GM19397 (cell line): ENCODE data around the gene PRICKLE2.
"Not testable (repeated sequence)": the region's sequence is repeated elsewhere in the genome, so short reads cannot be mapped to it uniquely, and the experiment has no call there.

Experiments
- ATAC-seq: cut with Tn5 transposase; IDR thresholded peaks from one replicate; pipeline ENCODE4 v1.9.1; 2021; ENCODE audit warnings: mild to moderate bottlenecking, moderate library complexity; ENCODE audit not compliant: unreplicated experiment

The PRICKLE2 gene

DNA sequence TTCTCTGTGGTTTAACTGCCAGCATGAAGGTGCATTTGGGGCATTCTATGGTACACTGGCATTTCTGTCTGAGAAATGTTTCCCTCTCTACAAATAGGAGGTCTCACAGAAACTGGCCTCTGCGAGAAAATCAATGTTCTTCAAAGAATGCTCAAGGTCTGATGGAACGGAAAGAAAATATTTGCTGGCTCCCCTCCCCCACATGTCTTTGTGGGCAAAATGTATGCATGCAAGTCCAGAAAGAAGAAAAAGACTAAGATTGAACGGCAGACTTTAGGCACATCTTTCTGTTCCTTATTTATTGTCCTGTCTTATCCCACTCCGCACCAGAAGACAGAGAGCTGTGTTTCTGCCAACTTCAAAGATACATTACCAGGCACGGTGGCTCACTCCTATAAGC, 118.1 kb downstream of the PRICKLE2 start:
- ATAC-seq = no peak

DNA sequence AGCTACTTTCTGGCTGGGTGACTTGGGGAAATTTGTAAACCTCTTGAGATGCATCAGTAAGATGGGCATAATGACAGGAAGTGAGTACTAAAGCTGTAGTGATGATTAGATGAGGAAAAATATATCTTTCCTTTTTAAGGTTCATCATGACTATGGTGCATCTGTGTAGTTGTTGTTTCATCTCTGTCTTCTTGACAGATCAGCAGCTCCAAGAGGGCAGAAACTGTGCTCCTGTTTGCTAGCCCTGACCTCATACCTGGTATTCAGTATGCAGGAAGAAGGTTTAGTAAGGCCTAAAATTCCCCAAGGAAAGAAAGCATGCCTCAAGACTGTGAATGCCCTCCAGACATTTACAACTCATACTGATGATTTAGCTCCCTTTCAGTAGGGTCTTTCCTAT, 119.5 kb downstream of the PRICKLE2 start:
- ATAC-seq = no peak

DNA sequence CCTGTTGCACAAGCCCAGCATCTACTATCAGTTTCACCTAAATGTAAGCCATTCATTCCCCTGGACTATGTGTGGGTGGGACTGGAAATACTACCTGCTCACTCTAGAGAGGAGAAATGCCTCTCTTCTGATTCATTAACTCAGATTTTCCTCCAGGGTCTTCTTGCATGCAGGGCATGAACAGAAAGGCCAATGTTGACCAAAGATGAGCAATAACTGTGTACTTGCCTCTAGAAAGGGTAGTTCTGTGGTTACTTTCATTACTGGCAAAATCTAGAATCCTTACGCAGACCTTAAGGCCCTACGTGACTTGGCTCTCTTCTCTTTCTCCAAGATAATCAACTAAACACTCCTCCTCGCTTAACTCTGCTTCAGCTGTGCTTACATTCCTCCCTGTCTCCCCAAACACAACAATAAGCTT, 120.6 kb downstream of the PRICKLE2 start:
- ATAC-seq = no peak

DNA sequence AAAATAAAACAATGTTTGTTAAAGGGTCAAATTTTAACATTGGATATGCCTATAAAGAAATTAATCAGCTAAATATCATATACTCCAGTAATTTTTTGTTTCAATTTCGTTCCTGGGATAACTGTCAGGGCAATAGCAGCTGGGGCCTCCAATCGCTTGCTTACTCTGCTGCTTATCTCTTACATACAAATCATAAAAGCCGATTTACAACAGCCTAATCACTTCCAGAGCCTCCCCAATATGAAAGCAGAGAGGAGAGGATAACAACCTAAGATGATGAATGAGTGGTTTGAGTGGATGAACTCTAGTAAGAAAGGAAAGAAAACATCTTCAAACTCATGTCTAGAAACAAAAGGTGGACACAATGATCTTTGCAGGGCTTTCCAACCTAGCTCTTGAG, 121.3 kb downstream of the PRICKLE2 start:
- ATAC-seq = no peak

DNA sequence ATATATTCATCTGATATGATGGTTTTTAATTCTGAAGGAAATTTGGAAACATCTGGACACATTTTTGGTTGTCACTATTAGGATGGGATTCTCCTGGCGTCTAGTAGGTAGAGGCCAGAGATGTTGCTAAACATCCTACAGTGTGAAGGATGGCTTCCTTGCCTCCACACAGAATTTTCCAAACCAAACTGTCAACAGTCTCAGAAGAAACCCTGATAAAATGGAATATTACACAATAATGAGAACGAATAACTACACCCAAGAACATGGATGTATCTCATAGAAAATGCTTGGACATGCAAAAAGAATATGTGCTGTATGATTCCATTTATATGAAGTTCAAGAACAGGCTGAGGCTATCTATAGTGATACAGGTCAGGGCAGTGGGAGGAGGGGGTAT, 122.1 kb downstream of the PRICKLE2 start:
- no peak for ATAC-seq

DNA sequence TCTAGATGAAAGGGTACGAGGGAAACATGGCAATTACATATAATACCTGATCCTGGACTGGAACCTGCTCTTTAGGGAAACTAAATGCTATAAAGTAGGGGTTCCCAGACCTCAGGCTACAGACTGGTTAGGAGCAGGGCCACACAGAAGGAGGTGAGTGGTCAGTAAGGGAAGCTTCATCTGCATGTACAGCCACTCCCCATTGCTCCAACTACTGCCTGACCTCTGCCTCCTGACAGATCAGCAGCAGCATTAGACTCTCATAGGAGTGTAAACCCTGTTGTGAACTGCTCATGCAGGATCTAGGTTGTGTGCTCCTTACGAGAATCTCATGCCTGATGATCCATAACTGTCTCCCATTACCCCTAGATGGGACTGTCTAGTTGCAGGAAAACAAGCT, 123.1 kb downstream of the PRICKLE2 start:
- ATAC-seq = no peak

DNA sequence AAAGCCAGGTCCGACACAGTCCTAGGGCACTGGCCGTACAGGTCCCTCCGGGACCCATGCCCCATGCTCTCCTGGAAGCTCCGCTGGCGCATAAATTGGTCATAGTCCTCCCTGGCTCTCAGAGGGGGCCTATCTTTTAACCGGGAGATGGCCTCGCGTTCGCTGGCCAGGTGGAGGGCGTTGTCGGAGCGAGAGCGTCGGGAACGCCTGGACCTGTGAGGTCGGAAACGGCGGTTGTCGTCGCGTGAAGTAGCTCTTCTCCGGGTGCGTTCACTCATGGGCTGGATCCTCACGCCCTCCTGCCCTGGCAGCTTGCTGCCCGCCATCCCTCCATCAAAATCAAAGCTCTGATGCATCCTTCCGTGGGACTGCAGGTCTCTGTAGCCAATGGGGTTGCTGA, 126.0 kb downstream of the PRICKLE2 start:
- ATAC-seq = no peak

DNA sequence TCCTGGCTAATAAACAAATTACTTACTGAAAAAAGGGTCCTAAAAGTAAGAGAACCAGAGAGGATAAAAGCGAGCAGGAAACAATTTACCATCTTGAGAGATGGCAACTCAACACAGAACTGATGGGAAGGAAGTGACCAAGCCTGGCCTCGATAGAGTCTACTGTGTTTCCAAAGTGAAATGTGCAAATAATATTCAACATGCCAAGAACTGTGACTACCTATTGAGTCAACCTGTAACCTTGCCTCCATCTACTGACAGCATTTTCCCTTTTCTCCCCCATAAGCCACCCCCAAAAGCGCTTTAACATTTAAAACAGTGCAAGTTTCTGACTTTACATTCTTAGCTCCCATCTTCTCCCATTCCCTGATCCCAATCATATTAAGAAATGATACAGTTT, 126.6 kb downstream of the PRICKLE2 start:
- ATAC-seq = no peak

DNA sequence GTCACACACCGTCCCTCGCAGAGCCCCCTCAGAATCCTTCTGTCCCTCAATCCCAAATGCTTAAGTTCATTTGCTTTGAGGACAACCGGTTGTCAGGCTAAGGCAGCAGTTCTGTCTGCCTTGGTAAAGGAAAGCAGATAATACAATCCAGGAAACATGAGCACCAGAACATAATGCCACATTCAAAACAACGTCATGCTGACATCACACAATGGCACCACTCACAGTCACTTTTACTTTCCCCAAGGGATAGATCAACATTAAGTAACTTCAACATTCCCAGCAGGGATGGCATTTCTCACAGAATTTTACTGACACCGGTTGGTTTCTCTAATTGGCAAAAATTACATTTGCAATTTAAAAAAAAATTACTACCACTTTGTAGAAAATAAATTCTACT, 127.3 kb downstream of the PRICKLE2 start:
- no peak for ATAC-seq

DNA sequence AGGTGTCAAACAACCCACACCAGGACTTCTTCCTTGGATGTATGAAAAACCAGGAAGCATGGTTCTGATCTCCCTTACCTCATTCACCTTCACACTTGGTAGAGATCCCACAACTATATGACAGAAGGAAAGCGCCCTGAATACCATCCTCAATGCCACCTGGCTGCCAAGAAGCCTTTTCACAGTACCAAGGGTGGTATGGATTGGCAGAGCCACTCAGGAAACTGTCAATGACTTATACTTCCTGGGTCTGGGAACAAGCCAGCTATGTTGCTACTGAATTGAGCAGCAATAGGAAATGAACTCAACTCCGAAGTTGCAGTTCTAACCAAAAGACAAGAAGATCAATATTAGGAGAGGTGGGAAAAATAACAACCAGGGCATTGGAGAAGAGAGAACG, 129.5 kb downstream of the PRICKLE2 start:
- ATAC-seq = no peak

DNA sequence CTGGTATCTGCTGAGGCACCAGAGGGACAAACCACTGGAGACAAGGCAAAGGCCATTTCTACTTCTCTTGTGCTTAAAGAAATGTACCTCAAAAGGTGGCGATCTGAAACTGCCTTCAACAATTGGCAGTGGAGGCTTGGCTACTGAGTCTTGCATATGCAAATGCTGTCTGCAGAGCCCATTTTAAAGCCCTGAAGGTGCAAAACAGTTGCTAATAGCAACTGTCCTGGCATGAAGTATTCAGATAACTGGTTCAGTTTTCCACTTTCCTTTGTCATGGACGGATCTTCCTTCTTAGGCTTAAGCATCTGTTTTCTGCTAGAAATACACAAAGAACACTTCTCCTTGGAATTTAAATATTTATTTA, 130.6 kb downstream of the PRICKLE2 start:
- no peak for ATAC-seq

DNA sequence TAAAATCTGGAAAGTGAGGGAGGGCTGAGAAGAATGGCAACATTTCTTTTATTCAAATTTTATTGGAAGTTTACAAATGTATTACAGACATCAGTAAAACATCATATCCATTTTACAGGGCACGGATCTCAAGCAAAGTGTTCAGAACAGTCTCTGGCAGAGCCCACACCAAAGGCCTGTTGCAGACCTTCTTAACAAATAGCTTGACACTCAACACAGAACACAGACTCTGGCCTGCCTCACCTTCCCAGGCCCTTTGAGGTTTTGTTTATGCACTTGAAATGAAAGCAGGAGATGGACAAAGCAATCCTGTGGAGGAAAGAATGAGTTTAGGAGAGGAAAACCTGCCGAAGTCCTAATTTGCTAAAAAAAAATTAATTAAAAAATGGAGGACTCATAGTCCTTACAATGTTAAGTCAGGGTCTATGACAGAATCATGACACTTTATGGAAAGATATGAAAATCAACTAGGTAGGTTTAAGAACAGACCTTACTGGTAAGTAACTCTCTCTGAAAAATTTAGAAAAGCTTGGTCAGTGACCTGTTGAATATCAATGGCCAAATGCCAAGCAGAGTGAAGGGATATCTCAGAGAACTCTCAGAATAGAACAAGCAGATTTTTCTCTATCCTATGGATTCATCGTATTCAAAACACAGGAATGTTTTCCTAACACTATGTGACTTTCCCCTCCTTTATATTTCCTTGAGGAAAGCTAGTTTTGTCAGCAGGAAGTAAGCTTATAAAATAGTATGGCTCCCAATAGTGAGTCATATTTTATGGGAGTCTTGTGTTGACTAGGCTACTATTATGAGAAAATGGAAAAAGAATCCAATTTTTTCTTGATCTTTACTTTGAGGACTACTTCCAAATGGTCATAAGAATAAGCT, 131.2 kb downstream of the PRICKLE2 start:
- no peak for ATAC-seq

DNA sequence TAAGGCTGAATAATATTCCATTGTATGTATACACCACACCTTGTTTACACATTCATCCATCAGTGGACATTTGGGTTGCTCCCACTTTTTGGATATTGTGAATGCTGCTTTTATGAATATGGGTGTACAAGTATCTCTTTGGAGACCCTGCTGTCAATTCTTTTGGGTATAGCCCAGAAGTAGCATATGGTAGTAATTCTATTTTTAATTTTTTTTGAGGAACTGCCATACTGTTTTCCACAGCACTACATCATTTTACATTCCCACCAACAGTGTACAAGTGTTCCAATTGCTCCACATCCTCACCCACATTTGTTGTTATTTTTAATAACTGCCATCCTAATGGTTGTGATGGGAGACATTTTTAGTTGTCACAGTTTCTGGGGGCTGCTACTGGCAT, 132.1 kb downstream of the PRICKLE2 start:
- ATAC-seq = no peak

DNA sequence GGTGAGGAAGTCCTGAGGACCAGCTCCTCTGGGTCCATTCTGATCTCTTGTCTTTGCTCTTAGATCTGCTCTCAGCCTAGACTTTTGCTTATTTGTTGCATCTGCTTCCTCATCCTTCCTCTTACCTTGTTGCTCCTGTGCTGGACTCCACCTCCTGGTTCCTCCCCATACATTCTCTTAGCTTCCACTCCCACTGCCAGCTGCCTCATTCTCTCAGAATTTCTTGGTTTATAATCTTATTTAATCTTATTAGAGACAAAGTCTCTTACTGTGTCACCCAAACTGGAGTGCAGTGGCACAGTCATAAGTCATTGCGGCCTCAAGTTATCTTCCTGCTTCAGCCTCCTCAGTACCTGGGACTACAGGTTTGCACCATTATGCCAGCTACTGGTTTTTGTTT, 133.8 kb downstream of the PRICKLE2 start:
- no peak for ATAC-seq

DNA sequence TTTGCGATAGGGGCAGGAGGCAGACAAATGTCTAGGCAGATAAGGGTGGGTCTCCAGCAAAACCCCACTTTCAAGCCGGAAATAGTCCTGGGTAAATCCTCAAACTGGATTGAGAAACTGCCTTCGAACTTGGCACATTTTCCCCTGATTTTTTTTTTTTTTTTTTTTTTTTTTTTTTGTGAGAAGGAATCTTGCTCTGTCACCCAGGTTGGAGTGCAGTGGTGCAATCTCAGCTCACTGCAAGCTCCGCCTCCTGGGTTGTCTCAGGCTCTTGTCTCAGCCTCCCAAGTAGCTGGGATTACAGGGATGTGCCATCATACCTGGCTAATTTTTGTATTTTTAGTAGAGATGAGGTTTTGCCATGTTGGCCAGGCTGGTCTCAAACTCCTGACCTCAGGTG, 135.9 kb downstream of the PRICKLE2 start:
- not testable (repeated sequence) for ATAC-seq

DNA sequence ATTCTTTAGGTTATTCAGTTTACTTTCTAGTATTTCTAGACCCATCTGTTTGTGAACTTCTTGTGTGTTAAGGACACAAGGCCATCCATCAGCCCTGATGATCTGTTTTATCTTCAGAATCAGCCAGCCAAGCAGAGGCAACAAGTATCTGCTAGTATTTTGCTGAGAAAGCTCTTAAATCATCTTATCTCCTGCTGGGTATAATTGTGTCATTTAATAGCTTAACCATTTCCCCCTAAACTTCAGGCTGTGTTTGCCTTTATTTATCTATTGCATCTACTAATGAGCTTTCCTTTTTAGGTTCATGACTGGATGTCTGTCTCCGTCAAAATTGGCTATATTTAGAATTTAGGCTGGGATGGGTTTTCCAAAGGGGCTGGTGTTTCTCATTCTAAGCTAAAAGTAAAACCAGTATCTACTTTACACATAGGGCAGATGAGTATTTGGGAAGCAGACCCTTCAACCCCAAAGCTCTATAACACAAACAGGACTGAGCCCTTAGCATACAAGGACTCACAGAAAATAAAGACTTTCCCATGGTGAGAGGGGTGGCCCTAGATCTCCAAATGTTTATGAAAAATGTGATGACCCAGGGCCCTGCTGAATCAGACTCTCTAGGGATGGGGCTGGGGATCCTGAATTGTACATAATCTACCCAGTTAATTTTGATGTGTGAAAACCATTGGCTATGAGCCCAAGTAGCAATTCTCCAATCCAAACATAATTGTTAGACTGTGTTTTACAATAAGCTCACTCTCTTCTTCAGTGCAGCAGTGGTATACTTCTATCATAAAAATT, 136.7 kb downstream of the PRICKLE2 start:
- no peak for ATAC-seq

DNA sequence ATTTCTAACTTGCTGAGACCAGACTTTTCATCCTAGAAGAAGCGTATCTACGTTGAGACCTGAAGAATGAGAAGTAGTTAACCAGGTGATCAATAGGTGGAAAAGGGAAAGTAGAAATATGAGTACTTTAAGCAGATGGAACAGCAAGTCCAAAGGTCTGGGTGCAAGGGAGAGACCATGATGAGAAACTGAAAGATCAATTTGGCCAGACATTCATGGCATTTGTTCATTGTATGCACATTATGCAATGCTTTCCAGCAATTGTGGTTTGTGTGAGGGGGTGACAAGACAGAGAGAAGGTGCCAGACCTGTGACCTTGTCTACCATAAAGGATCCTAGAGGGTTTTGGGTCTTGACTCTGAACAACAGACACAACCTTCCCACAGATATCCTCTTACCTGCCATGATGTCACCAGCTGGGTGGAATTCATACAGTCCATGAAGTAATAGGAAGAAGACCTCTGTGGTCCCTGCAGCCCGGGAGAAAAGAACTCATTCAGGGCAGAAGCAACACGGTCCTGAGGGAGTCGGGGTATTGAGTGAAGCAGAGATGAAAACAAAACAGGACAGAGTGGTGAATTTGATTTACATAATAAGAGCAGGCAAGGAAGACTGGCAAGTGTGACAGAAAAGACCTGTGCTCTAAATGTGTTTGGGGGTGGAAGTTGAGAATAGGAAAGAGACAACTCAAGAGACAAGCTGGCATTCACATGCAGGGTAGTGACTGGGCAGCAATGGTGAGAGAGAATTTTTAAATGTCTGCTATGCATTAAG, 138.6 kb downstream of the PRICKLE2 start:
- ATAC-seq = no peak

DNA sequence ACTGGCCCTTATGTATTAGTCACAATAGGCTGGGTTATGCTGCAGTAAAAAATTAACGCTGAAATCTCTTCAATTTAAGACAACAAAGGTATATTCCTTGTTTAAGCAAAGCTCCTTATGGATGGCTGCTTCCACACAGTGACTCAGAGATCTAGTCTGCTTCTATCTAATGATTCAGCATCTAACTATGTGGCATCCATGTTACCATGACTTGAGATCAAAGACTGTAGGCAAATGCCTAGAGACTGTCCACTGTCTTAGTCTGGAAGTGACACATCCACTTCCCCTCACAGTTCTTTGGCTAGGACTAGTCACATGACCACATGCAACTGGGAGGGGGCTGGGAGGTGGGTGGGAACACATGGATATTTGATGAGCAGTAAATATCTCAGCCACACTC, 140.6 kb downstream of the PRICKLE2 start:
- ATAC-seq = no peak

DNA sequence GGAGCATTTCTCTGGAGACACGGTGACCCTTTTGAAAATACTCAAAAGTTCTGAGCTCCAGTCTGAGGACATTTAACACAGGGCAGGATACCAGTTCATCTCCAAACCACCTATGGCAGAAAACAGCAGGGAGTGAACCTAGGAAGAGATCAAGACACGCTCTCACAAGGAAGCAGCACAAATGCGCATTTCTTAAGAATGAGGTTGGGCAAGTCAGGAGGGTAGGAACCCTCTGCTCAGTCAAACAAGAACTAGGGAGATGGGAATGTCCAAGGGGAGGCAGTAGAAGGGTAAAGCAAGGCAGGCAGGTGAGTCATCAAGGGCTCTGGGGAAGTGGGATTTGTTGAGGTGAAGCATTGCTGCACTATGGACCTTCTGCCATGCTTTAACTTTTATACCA, 141.7 kb downstream of the PRICKLE2 start:
- no peak for ATAC-seq

DNA sequence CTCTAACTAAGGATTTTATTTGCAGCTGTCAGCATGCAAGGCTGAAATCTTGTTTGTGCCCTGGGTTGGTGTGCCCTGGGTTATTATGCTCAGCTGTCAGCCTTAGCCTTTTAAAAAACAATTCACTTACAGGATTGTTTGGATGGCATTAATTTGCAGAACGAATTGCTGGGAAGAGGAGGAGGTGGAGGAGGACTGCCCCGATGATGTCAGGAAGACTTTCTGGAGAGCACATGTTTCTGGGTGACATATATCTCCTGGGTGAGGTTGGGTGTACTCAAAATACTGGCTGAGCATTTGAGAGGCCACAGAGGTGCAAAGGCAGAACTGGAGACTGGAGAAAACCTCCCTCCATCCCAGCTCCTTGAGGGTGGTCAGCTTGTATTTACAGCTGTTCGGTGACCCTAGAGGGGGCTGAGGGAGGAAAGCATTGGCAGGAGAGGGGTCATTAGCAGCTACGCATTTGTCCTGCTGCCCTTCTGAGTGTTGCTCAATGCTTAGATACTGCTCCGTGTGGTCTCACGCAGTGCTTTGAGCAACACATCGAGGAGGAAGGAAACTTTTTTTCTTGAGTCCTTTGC, 142.2 kb downstream of the PRICKLE2 start:
- ATAC-seq = no peak

DNA sequence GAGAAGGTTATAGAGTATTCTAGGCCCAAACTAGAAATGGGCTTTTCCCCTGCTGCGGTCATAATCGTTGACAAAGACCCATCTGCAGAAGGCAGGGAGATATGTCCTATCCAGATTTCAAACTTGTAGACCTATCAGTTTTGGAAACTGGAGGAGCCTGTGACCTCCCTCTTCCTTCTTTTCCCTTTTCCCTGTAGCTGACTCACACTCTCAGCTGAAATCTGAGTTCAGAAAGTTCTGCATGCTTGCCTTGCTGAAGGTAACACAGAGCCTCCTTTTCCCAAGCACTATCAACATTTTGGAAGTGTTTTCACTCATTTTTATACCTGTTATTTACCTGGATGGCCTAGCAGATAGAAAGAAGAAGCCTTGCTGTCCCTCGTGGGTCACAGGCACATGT, 142.9 kb downstream of the PRICKLE2 start:
- no peak for ATAC-seq
